A673 (cell line): ENCODE measurements around the gene RYK.

Experiments
- EZH2 ChIP-seq: fragments of 200-600 bp; sonication (generic); IDR thresholded peaks from 2 replicates; pipeline ENCODE4 v1.6.1; 2017; ENCODE audit warnings: borderline replicate concordance, low read depth, mild to moderate bottlenecking, mixed read lengths, antibody characterized with exemption, low read length; ENCODE audit not compliant: poor library complexity, severe bottlenecking
- TF ChIP-seq, protein P1 (sequence below): fragments of 300-800, 200-600 bp; sonication (generic); conservative IDR thresholded peaks from 2 replicates; pipeline ENCODE4 v1.5.1; 2017; ENCODE audit warnings: low read depth, mild to moderate bottlenecking, antibody characterized with exemption, low read length, moderate library complexity, mixed read lengths

DNA sequence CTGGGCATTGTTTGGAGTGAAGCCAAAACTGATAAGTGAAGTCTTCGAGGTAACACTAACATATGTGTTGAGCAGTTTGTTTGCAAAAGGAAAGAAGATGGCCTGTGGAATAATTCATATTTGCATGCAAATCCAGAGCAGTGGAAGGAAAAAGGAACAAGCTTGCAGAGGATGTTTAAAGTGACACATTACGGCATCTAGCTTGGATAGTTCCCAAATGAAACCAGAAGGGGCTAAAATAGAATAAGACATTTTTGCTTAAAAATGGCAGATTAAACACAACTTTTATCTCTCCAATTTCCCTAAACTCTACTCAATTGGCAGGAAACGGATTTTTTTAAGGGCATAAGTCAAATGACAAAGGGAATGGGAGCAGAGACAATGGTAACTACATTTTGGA lies 25.4 kb upstream of the RYK start:
- TF ChIP-seq, protein P1, sequence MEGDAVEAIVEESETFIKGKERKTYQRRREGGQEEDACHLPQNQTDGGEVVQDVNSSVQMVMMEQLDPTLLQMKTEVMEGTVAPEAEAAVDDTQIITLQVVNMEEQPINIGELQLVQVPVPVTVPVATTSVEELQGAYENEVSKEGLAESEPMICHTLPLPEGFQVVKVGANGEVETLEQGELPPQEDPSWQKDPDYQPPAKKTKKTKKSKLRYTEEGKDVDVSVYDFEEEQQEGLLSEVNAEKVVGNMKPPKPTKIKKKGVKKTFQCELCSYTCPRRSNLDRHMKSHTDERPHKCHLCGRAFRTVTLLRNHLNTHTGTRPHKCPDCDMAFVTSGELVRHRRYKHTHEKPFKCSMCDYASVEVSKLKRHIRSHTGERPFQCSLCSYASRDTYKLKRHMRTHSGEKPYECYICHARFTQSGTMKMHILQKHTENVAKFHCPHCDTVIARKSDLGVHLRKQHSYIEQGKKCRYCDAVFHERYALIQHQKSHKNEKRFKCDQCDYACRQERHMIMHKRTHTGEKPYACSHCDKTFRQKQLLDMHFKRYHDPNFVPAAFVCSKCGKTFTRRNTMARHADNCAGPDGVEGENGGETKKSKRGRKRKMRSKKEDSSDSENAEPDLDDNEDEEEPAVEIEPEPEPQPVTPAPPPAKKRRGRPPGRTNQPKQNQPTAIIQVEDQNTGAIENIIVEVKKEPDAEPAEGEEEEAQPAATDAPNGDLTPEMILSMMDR: no peak
- TF ChIP-seq EZH2: no peak
